ENCODE measurements around the gene PLK1.
"Not testable (repeated sequence)": the region's sequence is repeated elsewhere in the genome, so short reads cannot be mapped to it uniquely, and the experiment has no call there.

Gene PLK1

DNA sequence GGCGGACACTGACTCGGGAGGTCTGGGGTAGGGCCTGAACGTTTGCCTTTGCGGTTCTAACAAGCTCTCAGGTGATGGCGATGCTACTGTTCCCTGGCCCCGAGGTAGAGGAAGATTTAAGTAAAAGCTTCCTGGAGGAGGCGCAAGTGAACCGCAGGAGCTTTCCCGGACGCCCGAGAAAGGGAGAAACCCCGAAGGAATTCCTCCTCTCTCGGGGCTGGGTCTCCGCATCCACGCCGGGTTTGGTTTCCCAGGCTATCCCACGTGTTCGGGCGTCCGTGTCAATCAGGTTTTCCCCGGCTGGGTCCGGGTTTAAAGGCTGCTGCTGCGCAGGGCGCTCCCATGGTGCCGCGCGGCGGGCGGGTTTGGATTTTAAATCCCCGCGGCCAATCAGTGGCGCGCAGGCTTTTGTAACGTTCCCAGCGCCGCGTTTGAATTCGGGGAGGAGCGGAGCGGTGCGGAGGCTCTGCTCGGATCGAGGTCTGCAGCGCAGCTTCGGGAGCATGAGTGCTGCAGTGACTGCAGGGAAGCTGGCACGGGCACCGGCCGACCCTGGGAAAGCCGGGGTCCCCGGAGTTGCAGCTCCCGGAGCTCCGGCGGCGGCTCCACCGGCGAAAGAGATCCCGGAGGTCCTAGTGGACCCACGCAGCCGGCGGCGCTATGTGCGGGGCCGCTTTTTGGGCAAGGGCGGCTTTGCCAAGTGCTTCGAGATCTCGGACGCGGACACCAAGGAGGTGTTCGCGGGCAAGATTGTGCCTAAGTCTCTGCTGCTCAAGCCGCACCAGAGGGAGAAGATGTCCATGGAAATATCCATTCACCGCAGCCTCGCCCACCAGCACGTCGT lies at the start of gene PLK1:
PLK1 (plus strand) TSS at position 460 of the 844 bp plus-strand sequence; CDS start at position 504, 44 bp downstream.
- DNase-seq (ENCODE audit: low read depth) = no peak

DNA sequence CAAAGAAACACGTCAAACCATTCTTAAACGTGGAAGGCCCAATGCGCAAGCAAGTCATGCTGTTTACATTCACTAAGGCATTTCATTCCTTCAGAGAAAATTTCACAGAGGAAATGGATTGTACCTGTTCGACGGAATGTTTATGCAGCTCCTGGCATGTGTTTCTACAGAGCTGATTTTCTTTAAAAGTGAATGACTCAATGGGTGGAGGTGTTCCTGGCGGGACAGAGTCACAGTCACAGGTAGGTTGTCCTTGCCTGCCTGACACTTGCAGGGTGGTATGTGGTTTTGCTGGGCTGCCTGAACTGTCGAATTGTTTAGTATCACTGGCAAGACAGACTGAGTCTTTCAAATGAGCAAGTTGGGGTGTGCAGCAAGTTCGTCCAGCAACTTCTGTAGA lies 49.2 kb upstream of the PLK1 start:
- DNase-seq (ENCODE audit: low read depth) = no peak

DNA sequence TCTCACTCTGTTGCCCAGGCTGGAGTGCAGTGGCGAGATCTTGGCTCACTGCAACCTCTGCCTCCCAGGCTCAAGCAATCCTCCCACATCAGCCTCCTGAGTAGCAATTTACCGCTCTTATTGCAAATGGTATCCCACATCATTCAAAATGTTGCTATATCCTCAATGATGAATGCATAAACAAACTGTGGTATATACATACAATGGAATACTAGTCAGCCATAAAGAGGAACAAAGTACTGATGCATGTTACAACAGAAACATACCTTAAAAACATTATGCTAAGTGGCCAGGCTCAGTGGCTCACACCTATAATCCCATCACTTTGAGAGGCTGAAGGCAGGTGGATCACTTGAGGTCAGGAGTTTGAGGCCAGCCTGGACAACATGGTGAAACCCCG lies 46.8 kb upstream of the PLK1 start:
- not testable (repeated sequence) for DNase-seq (ENCODE audit: low read depth)

DNA sequence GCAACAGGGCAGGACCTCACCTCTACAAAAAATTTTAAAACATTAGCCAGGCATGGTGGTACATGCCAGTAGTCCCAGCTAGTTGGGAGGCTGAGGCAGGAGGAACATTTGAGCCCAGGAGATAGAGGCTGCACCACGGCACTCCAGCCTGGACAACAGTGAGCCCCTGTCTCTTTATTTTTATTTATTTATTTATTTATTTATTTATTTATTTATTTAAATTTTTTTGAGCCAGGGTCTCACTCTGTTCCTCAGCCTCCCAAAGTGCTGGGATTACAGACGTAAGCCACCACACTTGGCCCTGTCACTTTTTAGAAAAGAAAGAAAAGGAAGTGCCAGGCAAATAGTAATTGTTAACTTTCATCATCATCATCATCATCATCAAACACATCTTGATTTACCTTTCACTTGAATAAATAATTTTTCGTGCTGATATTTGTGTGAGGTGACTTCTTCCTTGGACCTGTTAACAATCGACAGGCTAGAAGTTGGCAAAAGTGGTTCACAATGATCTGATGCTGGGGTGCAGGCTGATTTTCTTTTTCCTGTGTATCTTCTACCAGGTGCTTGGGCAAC lies 44.1 kb upstream of the PLK1 start:
- DNase-seq (ENCODE audit: low read depth) = no peak

DNA sequence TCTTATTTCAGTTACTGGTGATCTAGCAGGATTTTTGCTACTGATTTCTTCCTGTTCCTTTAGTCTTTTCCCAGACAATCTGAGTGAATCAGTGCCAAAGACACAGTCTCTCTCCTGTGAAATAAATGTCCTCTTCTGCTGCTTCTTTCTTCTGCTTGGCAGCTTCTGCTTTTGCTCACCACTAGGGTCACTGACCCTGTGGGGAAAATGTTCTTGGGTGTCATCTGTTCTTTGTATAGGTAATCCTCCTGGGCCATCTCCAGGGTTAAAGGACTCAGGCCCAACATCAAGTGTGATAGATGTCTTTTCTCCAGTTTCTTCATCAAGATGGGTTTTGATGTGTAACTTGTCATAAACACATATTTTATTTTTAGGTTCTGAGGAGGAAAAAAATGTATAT lies 42.7 kb upstream of the PLK1 start:
- DNase-seq (ENCODE audit: low read depth) = no peak

DNA sequence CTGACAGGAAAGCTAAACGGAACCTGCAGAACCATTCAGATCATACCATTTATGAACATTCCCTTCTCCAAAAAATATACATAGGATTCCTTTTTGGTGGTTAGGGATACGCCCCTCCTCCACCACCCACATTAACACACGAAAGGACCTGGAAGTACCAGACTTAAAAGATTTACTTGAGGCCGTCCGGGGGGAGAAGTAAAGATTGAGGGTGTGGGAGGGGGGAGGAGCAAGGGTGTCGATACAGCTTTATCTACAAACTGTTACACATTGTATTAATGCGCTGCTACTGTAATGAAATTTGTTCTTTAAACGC lies 38.1 kb upstream of the PLK1 start:
- DNase-seq (ENCODE audit: low read depth) = no peak

DNA sequence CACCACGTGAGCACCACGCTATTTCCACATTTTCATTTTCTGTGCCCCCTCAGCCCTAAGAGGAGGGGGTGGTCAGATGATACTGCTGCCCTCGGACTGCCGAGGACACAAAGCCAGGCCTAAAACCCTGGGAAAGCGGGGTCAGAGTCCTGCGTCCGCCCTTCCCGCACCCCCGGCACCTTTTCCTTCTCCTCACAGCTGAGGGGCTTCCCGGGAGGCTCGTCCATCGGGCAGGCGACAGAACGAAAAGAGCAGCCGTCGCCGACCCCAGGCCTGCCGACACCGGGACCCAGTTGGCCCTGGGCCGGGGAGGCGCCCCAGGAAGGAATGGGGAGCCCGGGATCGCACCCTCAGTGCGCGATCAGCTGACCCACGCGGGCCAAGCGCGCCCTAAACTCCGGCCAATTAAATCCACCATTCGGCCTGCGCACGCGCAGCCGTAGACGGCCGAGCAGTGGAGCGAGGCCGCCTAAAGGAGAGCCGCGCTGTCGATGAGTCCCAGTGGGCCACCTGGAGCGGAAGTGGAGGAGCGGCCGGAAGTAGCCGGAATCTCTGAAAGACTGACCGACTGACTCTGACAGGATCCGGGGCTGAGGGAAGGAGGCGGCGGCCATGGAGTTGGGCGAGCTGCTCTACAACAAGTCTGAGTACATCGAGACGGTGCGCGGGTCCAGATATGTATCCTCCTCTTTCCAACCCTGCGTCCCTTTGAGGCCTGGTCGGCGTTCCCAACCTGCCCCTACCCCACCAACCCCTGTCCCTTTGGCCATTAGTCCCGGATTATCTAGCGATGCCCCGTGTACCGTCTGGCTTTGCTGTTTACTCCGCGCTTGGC lies 37.5 kb upstream of the PLK1 start, which contains the start of the genes DCTN5 and PALB2:
DCTN5 (plus strand) TSS at position 536 of the 835 bp plus-strand sequence; CDS start at position 613, 77 bp downstream.
PALB2 (minus strand) TSS at position 380 of the 835 bp plus-strand sequence; CDS start at position 227, 153 bp downstream.
- peak; percentile 70 for DNase-seq (ENCODE audit: low read depth)

DNA sequence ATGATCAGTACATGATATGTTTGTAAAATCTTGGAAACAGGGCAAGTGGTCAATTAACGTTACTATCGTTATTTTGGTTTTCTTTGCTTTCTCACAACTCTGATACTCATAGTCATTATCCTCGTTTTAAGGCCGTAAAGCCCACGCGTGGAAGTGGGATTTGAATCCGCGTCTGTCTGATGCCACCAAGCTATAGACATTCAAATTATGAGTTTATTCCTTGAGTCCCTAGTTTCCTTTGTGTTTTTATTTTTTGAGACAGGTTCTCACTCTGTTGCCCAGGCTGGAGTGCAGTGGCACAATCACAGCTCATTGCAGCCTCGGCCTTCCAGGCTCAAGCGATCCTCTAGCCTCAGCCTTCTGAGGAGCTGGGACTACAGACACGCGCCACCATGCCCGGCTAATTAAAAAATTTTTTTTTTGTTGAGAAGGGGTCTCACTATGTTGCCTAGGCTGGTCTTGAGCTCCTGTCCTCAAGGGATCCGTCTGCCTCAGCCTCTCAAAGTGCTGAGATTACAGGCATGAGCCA lies 36.4 kb upstream of the PLK1 start:
- no peak for DNase-seq (ENCODE audit: low read depth)

DNA sequence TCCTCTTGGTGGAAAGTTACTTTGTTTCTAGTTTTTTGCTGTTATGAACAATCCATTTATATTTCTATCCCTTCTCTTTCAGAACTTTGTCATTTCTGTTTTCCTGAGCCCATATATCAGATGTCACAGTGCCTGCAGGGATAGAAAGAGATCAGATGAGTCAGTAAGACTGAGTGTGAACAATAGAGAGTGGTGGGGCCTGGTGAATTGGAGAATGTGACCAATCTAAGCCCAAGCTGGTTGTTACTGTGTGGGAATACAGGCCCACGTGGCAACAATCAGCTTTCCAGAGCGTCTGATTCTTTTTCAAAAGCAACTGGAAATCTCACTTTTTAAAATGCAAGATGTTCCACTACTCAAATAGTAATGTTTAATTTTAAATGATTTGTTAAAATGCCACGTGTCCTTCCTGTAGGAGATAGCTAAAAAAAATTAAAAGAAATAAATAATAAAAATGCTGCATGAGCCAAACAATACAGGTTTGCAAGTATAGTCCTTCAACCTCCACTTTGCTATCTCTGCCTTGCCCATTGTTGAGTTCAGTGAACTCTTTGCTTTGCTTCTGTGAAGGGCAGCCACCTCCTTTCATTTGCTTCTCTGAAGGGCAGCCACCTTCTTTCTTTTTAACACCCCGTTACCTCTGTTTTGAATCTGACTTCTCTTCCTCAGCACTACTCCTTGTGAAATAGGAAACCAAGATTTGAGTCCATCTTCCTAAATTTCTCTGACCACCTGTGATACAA lies 27.8 kb upstream of the PLK1 start:
- no peak for DNase-seq (ENCODE audit: low read depth)

DNA sequence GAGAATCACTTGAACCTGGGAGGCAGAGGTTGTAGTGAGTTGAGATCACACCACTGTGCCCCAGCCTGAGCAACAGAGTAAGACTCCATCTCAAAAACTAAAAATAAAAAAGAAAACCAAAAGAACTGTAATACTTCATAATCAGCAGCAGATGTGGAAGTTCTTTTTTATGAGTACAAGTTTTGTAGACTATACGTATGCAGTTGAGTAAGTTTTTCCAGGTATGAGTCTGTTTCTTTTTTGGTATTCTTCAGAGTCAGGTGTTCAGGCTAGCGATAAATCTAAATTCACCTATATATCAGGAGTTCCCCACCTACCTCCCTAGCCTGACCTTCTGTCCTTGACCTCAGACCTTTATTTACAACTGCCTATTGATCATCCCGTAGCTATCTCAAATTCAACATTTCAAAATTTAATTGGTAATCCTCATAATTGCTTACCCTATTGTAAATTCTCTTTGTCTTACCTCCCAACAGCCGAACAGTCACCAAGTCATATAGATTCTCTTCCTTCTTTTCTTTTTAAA lies 26.7 kb upstream of the PLK1 start:
- DNase-seq (ENCODE audit: low read depth) = no peak

DNA sequence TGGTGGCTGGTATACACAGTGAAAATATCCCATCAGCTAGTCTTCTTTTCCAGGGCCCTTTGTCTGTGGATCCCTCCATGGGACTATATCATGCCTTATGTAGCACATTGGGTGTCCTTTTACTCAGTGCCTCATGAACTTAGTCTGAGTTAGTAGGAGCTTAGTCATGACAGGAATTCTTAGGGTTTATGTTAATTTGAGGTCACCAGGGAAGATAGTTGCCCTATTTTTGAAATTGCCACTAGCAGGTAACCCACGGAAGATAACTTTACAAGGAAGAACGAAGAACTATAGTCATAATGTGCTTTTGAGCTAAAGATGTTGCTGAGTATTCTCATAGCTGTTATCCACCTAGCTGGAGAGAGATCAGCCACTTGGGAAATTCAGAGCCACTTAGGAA lies 14.8 kb upstream of the PLK1 start:
- DNase-seq (ENCODE audit: low read depth) = no peak

DNA sequence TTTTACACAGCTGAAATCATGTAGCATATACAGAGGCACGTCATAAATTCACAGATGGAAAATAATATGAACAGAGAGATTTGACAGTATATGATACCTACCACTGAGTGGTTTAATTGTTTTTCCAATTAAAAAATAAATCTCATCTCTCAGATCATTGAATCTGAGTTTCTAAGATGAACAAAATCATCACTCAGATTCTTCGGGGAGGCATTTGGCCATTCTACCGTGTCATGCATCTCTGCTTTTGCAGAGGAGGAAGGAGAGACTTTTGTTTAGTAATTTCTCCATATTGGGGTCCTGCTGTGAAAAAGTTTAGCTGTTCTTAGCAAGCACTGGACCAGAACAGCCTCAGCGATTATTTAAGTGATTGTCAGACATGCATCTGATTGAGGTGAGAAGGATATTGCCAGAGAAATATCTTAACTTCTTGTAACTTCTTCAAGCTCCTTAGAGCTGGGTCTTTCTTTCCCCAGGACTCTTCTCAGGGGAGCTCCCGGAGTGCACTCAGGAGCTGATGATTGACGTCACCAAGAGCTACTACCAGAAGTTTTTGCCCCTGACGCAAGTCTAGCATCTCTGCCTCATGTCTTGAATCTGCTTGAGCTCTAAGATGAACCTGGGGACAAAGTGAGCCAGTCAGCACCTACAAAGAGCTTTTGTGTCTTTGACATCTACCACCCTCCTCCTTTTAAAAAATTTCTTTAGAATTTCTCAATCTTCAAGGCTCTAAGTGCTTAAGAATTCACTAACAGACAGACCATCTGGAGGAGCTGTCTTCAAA lies 11.9 kb upstream of the PLK1 start:
- DNase-seq (ENCODE audit: low read depth) = no peak

DNA sequence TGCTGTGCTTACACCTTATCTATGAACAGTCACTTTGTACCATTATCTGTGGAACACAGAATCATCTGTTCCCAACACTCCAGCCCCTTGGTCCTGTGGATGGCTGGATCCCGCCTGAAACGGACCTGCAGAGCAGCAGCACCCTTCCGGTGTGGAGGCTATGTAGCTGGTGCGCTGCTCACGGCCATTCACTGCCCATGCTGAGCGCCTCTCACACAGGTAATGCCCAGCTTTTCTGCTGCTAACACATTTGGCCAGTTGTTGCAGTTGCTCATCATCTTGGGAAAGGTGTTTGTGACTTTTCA lies 11.4 kb upstream of the PLK1 start:
- DNase-seq (ENCODE audit: low read depth) = no peak

DNA sequence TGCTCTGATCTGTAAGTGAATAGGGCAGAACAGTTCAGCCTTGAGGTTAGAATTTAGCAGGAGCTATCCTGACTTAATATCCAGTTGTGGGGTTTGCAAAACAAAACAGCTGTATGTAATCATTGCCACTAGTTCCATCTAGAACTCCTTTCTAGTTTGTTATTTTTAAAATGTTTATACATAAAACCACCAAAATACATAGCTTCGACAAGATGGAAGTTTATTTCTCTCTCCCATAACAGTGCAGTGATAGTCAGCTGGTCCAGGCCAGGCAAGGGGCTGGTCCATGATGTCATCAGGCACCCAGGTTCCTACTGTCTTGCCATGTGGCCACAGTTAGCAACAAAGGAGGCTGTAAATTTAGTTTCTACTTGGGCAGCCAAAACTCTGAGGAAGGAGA lies 10.5 kb upstream of the PLK1 start:
- DNase-seq (ENCODE audit: low read depth) = no peak

DNA sequence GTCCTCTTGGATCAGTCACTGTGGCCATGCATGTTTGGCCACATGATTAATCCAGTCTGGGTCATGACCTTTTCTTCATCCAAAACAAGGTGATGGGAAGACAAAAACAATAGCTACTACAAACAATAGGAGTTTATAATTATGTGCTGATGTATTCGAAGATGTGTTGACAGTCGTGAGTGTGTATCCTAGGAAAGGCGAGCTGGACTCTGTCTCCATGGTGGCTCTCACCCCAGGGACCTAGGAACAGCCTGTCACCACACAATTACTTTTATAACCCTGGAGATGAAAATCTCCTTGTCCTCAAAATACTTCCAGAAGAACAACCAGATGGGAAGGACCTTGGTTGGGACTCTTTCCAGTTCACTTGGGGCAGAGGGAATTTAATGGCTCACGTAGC lies 9.8 kb upstream of the PLK1 start:
- no peak for DNase-seq (ENCODE audit: low read depth)

DNA sequence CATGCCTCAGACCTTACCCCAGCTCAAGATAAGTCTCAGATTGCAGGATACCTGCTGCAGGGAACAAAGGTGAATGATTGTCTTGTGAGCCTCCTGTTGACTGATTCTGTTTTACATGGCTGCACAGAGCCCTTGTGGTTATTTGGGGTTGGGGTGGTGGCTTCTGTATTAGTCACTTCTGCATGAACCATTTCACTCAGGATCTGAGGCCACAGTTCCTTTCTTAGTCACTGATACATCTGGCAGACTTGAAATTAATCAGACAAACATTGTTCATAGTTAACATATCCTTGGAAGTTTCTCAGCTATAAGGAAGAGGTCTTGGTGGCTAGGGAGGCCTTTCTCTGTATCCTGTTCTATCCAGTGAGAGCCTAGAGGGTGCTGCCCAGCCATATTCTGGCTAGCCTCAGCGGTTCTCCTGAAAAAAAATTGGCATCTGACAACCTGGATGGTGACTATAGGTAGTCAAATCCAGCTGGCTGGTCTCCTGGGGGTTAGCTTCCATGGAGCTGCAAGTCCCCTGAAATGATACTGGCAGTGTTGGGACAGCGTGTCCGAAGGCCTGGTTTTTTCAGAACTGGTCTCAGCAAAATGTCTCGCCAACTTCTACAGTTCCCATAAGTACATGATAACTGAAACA lies 8.4 kb upstream of the PLK1 start:
- DNase-seq (ENCODE audit: low read depth) = peak; percentile 67

DNA sequence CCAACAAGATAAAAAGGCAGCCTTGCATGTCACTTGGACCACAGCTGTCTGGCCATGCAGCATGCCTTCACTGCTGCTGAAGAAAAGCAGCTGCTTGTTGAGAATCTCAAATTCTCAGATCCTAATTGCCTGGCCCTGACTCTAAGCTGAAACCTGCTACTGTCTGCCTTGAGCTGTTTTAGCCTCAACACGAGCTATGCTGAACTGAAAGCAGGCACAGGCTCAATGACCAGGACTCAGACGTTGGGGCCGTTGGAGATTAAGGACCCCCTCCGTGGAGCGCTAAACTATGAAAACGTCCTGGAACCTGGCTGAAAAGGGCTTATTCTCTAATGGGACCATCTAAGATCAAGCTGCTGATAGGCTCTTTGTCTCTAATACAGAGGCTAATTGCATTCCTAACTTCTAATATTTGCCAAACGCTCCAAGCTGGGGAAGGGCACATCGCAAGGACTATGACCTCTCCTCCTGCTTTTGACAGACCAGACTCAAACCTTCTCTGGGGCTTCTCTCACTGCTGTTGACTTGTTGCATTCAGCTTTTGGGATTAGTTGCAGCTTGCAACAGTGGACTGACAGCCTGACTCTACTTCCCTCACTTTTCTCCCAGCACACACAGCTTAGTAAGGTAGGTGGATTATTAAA lies 4.6 kb upstream of the PLK1 start:
- no peak for DNase-seq (ENCODE audit: low read depth)

DNA sequence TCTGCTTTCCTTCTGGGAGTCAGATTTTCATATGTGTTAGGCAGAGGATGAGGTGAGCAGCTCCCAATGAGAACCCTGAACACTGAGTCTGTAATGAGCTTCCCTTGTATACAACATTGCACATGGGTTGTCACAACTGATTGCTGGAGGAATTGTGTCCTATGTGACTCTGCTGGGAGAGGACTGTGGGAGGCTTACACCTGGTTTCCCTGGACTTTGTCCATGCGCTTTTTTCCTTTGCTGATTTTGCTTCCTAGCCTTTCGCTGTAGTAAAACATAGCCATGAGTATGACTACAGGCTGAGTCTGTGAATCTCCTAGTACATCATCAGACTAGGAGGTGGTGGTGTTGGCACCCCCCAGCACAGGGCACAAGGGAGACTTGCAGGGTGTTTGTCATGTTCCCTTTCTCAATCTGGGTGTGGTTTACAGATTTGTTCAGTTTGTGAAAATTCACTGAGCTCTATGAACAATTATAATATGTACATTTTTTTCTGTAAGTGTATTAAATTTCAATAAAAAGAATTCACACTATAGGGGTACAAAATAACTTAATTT lies 1.7 kb upstream of the PLK1 start:
- no peak for DNase-seq (ENCODE audit: low read depth)

DNA sequence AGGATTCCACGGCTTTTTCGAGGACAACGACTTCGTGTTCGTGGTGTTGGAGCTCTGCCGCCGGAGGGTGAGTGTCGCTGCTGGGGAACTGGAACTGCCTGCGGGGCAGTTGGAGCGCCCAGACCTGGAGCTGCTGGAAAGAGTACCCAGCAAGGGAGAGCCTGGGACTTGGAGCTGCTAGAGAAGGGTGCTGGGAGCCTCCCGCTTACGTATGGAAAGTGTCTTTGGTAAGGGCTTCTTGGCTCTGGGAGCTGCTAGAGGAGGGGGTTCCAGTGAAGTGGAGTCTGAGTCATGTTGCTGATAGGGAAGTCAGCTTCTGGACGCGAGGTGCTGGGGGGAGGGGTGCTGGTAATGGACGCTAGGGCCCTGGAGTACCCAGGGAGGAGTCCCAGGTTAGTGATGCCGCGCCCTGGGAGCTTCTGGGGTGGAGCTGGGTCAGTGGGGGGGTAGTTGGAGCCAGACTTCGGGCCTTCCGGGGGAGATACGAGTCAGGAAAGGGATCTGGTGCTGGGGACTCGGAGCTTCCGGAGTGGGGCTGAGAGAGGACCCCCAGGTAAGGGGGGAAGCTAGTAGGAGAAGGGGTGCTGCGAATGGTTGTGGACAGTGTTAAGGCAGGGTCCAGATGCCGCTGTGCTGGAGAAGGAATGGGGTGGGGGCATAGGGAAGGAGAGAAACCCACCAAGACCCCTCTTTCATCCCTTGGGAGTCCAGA lies 741 bp downstream of the PLK1 start:
- no peak for DNase-seq (ENCODE audit: low read depth)

All from non-pigmented ciliary epithelial cell (primary cell).